A549 (cell line): ENCODE data around the gene DHPS. TPM values are rescaled to one million over a fixed set of nuclear protein-coding genes. Genes with fewer than 3 reads are reported as not detected.

Experiments
- ATAC-seq, 2 experiments: fragments of 200-7000 bp in 1 of 2; fragments of >200 bp in 1 of 2; cut with Nextera tagmentation in 1 of 2; cut with Tn5 transposase in 1 of 2; 3 replicates each; pipeline versions ENCODE4 v1.8.0 to v1.9.1; 2018 to 2020; ENCODE audit warnings: mild to moderate bottlenecking in 1 of 2, moderate library complexity in 1 of 2
- CTCF ChIA-PET: fragments of 300-600 bp; sonication (Branson Sonifier 250); formaldehyde crosslinking; extraction: SDS; loops from one replicate; lab custom pipeline; 2021; ENCODE audit warnings: antibody characterized with exemption, inconsistent platforms; lab: Yijun Ruan, JAX
- POLR2A ChIA-PET: fragments of 350-600 bp; formaldehyde crosslinking; extraction: SDS; loops from one replicate; lab custom pipeline; 2021; ENCODE audit warnings: antibody characterized with exemption, inconsistent platforms; lab: Yijun Ruan, JAX
- DNase-seq, 2 experiments: peaks; one replicate each; pipeline versions ENCODE4 v3.0.0 to v3.0.0-alpha.2; 2011 to 2016; ENCODE audit warnings: low read depth in 1 of 2, low spot score in 1 of 2
- FAIRE-seq: peaks from 2 replicates; lab custom pipeline; 2011; peaks lifted over from hg19 to GRCh38; lab: Jason Lieb, UNC
- H3K27ac ChIP-seq, 2 experiments: fragments of >200 bp; sonication (Bioruptor Twin); formaldehyde crosslinking; 3 replicates each; pipeline ENCODE4 v1.5.1; 2016 to 2017
- H3K4me1 ChIP-seq: fragments of >200 bp; sonication (Bioruptor Twin); formaldehyde crosslinking; 3 replicates; pipeline ENCODE4 v1.6.1; 2016
- H3K4me2 ChIP-seq: fragments of >200 bp; sonication (Bioruptor Twin); formaldehyde crosslinking; 3 replicates; pipeline ENCODE4 v1.6.1; 2016
- H3K4me3 ChIP-seq: fragments of >200 bp; sonication (Bioruptor Twin); formaldehyde crosslinking; 3 replicates; pipeline ENCODE4 v1.5.1; 2016
- H3K9me3 ChIP-seq: fragments of >200 bp; sonication (Bioruptor Twin); formaldehyde crosslinking; 3 replicates; pipeline ENCODE4 v1.6.1; 2016
- BHLHE40 ChIP-seq: IDR thresholded peaks from 2 replicates; pipeline ENCODE4 v1.6.1; 2012; ENCODE audit warnings: low read depth, low read length, inconsistent platforms
- CEBPB ChIP-seq, 2 experiments: fragments of >200 bp in 1 of 2; sonication (Bioruptor Twin) in 1 of 2; formaldehyde crosslinking in 1 of 2; IDR thresholded peaks; 2 replicates each; pipeline ENCODE4 v1.6.1; 2012 to 2016
- EP300 ChIP-seq, 2 experiments: fragments of >200 bp; sonication (Bioruptor Twin); formaldehyde crosslinking; IDR thresholded peaks; 2 replicates in 1 of 2; 3 replicates in 1 of 2; pipeline ENCODE4 v1.6.1; 2016 to 2017
- FOSB ChIP-seq: fragments of 250-450 bp; sonication (Bioruptor Pico); IDR thresholded peaks from 2 replicates; pipeline ENCODE4 v1.5.0; 2020; ENCODE audit warnings: mild to moderate bottlenecking, moderate library complexity
- HEYL ChIP-seq: fragments of 250-450 bp; sonication (Bioruptor Pico); IDR thresholded peaks from 2 replicates; pipeline ENCODE4 v1.8.0; 2021; ENCODE audit warnings: mild to moderate bottlenecking, moderate library complexity
- HOXA7 ChIP-seq: fragments of 250-450 bp; sonication (Bioruptor Pico); IDR thresholded peaks from 2 replicates; pipeline ENCODE4 v1.5.0; 2020; ENCODE audit warnings: mild to moderate bottlenecking, moderate library complexity
- HOXB5 ChIP-seq: fragments of 250-450 bp; sonication (Bioruptor Pico); IDR thresholded peaks from 2 replicates; pipeline ENCODE4 v1.5.0; 2020; ENCODE audit warnings: mild to moderate bottlenecking, moderate library complexity
- JUNB ChIP-seq: fragments of >200 bp; sonication (Bioruptor Twin); formaldehyde crosslinking; IDR thresholded peaks from 2 replicates; pipeline ENCODE4 v1.6.1; 2016
- KDM1A ChIP-seq: fragments of 200-600 bp; sonication (generic); IDR thresholded peaks from 2 replicates; pipeline ENCODE4 v1.6.1; 2016; ENCODE audit warnings: low read depth, mild to moderate bottlenecking
- MAZ ChIP-seq: fragments of 150-350 bp; IDR thresholded peaks from 2 replicates; pipeline ENCODE4 v1.6.1; 2014; ENCODE audit warnings: antibody characterized with exemption, low read depth, low read length, borderline replicate concordance
- MYC ChIP-seq: IDR thresholded peaks from 2 replicates; pipeline ENCODE4 v1.6.1; 2012; ENCODE audit warnings: mild to moderate bottlenecking, inconsistent platforms, low read length, improper control_type of control experiment, borderline replicate concordance
- NFE2L2 ChIP-seq: fragments of 150-350 bp; conservative IDR thresholded peaks from 2 replicates; pipeline ENCODE4 v1.6.1; 2014; ENCODE audit warnings: low read length
- NR3C1 ChIP-seq: fragments of >200 bp; sonication (Bioruptor Twin); formaldehyde crosslinking; IDR thresholded peaks from 3 replicates; pipeline ENCODE4 v1.6.1; 2017
- PHF8 ChIP-seq: fragments of 200-600 bp; sonication (generic); IDR thresholded peaks from 2 replicates; pipeline ENCODE4 v1.6.1; 2016; ENCODE audit warnings: low read depth, mild to moderate bottlenecking, antibody characterized with exemption, moderate library complexity, borderline replicate concordance
- POLR2A ChIP-seq: IDR thresholded peaks from 2 replicates; pipeline ENCODE4 v1.6.1; 2012; ENCODE audit warnings: mild to moderate bottlenecking, low read length
- RCOR1 ChIP-seq: fragments of 150-350 bp; IDR thresholded peaks from 2 replicates; pipeline ENCODE4 v1.6.1; 2014; ENCODE audit warnings: antibody characterized with exemption, low read length, low read depth
- RNF2 ChIP-seq: fragments of 200-600 bp; sonication (generic); IDR thresholded peaks from 2 replicates; pipeline ENCODE4 v1.6.1; 2016; ENCODE audit warnings: low read depth, mild to moderate bottlenecking, antibody characterized with exemption, moderate library complexity, borderline replicate concordance
- SREBF2 ChIP-seq: fragments of 450-650 bp; IDR thresholded peaks from 2 replicates; pipeline ENCODE4 v1.6.1; 2014; ENCODE audit warnings: mild to moderate bottlenecking, moderate library complexity
- TFCP2L1 ChIP-seq: fragments of 250-450 bp; sonication (Bioruptor Pico); IDR thresholded peaks from 2 replicates; pipeline ENCODE4 v1.5.0; 2021; ENCODE audit warnings: mild to moderate bottlenecking
- TP53 ChIP-seq: fragments of 250-450 bp; sonication (Bioruptor Pico); IDR thresholded peaks from 2 replicates; pipeline ENCODE4 v1.5.0; 2021; ENCODE audit warnings: mild to moderate bottlenecking, moderate library complexity
- USF2 ChIP-seq: fragments of 450-650 bp; IDR thresholded peaks from 2 replicates; pipeline ENCODE4 v1.6.1; 2014; ENCODE audit warnings: antibody characterized with exemption
- ZFP36 ChIP-seq: fragments of 450-650 bp; IDR thresholded peaks from 2 replicates; pipeline ENCODE4 v1.6.1; 2014; ENCODE audit warnings: borderline replicate concordance; ENCODE audit not compliant: partially characterized antibody
- ZSCAN20 ChIP-seq: fragments of 250-450 bp; sonication (Bioruptor Pico); IDR thresholded peaks from 2 replicates; pipeline ENCODE4 v1.8.0; 2022; ENCODE audit warnings: mild to moderate bottlenecking, moderate library complexity
- WGBS: methylation state at CpG from one replicate; pipeline ENCODE4 v1.1.6; 2017; ENCODE audit errors: missing lambda C conversion rate; 5-methylcytosine and 5-hydroxymethylcytosine counted together
- polyA plus RNA-seq, 4 experiments: library from polyadenylated mRNA; depleted of rRNA in 3 of 4; stranded (reverse); fragments of >200 nt; fragmentation: RNase III in 1 of 4; extraction: RNeasy Plus Mini Kit Qiagen cat#74134 plus additional on column Dnase treatment in 1 of 4; gene quantifications; 2 replicates in 3 of 4; 3 replicates in 1 of 4; pipeline ENCODE4 v1.2.3, GENCODE V29; 2011 to 2017
- TF ChIP-seq, protein P1 (sequence below): fragments of >200 bp; sonication (Bioruptor Twin); formaldehyde crosslinking; IDR thresholded peaks from 2 replicates; pipeline ENCODE4 v1.6.1; 2016
- TF ChIP-seq, protein P2 (sequence below): fragments of 250-450 bp; sonication (Bioruptor Pico); IDR thresholded peaks from 2 replicates; pipeline ENCODE4 v1.5.0; 2020; ENCODE audit warnings: low read depth, mild to moderate bottlenecking, moderate library complexity
- TF ChIP-seq, protein P3 (sequence below): fragments of 200-600 bp; sonication (generic); IDR thresholded peaks from 2 replicates; pipeline ENCODE4 v1.6.1; 2016; ENCODE audit warnings: antibody characterized with exemption, mild to moderate bottlenecking, moderate library complexity

Gene DHPS
- polyA plus RNA-seq, 2 of the 4 experiments (the other 2 are of a cell fraction) = 57.8 to 71.9 TPM

- TF ChIP-seq, protein P1, sequence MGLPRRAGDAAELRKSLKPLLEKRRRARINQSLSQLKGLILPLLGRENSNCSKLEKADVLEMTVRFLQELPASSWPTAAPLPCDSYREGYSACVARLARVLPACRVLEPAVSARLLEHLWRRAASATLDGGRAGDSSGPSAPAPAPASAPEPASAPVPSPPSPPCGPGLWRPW = no peak
Observed at GRCh38 chr19:12730064-12730463, 48.4 kb upstream of the DHPS start (continued).

- H3K4me2 ChIP-seq = no peak overlapping the region
- no peak for TF ChIP-seq KDM1A
- TF ChIP-seq, protein P1 = no peak
- TF ChIP-seq HOXA7 (CRISPR knock-in tag) = no peak
- no peak for TF ChIP-seq JUNB
- TF ChIP-seq ZFP36 = no peak
- no peak for TF ChIP-seq CEBPB (IDR thresholded peaks at IDR 0.05)
- TF ChIP-seq RNF2 = no peak
- no peak for TF ChIP-seq RCOR1
- TF ChIP-seq MAZ = no peak
- TF ChIP-seq BHLHE40 = no peak
- no peak for TF ChIP-seq MYC
- TF ChIP-seq EP300 (IDR thresholded peaks at IDR 0.05) = no peak
- TF ChIP-seq PHF8 = no peak
- TF ChIP-seq HOXB5 (CRISPR knock-in tag) = no peak
- TF ChIP-seq NFE2L2 = no peak
- TF ChIP-seq, protein P2, sequence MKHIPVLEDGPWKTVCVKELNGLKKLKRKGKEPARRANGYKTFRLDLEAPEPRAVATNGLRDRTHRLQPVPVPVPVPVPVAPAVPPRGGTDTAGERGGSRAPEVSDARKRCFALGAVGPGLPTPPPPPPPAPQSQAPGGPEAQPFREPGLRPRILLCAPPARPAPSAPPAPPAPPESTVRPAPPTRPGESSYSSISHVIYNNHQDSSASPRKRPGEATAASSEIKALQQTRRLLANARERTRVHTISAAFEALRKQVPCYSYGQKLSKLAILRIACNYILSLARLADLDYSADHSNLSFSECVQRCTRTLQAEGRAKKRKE (CRISPR knock-in tag) = no peak
- no peak for TF ChIP-seq SREBF2
- TF ChIP-seq NR3C1 = no peak
- TF ChIP-seq FOSB (CRISPR knock-in tag) = no peak
- no peak for FAIRE-seq
- H3K4me3 ChIP-seq = no peak overlapping the region
- peaks cover 10% of the 10 kb centered on the region; the same call in 2 of the 3 replicates for H3K4me1 ChIP-seq
- CTCF ChIA-PET = interaction anchor here (1.3 to 1.6 kb wide), 3 partner anchors 29 to 69 kb away, joined by 3 to 4 read pairs (median 3); no protein-coding TSS in a partner anchor
- no peak for DNase-seq
- WGBS = 95% methylated on average over 7 of the region's 9 CpGs
- POLR2A ChIA-PET = interaction anchor here (0.5 kb wide), 1 partner anchor 67 kb away, joined by 4 read pairs; no protein-coding TSS in a partner anchor
- ATAC-seq = no peak
- no peaks in the 10 kb centered on the region for H3K9me3 ChIP-seq
- H3K27ac ChIP-seq = no peak overlapping the region
Observed at GRCh38 chr19:12727745-12728433, 46.2 kb upstream of the DHPS start.

DNA sequence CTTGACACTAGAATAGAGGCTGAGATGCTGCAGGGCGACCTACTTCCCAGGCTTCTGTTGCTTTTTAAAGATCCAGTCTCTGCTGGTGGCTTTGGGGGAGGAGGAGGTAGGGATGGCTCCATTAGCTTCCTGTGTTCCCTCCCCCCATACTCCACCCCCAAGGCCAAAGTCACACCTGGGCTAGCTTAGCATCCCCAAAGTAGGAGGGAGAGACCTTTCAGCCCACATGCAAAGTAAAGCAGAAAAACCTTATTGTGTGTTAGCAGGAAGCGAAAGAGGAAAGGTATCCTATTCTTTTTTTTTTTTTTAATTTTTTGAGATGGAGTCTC, 45.3 kb upstream of the DHPS start:
- TF ChIP-seq KDM1A (no peak), MYC (no peak), HEYL (no peak), TFCP2L1 (no peak), POLR2A (no peak), TP53 (CRISPR knock-in tag) (no peak), USF2 (no peak), ZSCAN20 (CRISPR knock-in tag) (no peak), NR3C1 (no peak)
- TF ChIP-seq, protein P3, sequence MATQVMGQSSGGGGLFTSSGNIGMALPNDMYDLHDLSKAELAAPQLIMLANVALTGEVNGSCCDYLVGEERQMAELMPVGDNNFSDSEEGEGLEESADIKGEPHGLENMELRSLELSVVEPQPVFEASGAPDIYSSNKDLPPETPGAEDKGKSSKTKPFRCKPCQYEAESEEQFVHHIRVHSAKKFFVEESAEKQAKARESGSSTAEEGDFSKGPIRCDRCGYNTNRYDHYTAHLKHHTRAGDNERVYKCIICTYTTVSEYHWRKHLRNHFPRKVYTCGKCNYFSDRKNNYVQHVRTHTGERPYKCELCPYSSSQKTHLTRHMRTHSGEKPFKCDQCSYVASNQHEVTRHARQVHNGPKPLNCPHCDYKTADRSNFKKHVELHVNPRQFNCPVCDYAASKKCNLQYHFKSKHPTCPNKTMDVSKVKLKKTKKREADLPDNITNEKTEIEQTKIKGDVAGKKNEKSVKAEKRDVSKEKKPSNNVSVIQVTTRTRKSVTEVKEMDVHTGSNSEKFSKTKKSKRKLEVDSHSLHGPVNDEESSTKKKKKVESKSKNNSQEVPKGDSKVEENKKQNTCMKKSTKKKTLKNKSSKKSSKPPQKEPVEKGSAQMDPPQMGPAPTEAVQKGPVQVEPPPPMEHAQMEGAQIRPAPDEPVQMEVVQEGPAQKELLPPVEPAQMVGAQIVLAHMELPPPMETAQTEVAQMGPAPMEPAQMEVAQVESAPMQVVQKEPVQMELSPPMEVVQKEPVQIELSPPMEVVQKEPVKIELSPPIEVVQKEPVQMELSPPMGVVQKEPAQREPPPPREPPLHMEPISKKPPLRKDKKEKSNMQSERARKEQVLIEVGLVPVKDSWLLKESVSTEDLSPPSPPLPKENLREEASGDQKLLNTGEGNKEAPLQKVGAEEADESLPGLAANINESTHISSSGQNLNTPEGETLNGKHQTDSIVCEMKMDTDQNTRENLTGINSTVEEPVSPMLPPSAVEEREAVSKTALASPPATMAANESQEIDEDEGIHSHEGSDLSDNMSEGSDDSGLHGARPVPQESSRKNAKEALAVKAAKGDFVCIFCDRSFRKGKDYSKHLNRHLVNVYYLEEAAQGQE = no peak
- TF ChIP-seq, protein P1 = no peak
- TF ChIP-seq, protein P2 (CRISPR knock-in tag) = no peak
- ChIA-PET CTCF (interaction anchor here (0.6 to 1.6 kb wide), 5 partner anchors 10 to 1892 kb away, joined by 3 to 5 read pairs (median 3); no protein-coding TSS in a partner anchor), POLR2A (no interaction called here)
- peaks cover under 1% of the 10 kb centered on the region; the same call in 1 of the 3 replicates for H3K4me1 ChIP-seq
- FAIRE-seq = no peak
- 100% methylated on average over 2 of the region's 2 CpGs for WGBS
- H3K4me2 ChIP-seq = no peak overlapping the region
- H3K27ac ChIP-seq = no peak overlapping the region
- DNase-seq = no peak
- no peak overlapping the region for H3K4me3 ChIP-seq
- no peak for ATAC-seq
- H3K9me3 ChIP-seq = no peaks in the 10 kb centered on the region
